GM12892 (cell line): Measurements from ENCODE around the gene SF3B4.
"Not testable (repeated sequence)": the region's sequence is repeated elsewhere in the genome, so short reads cannot be mapped to it uniquely, and the experiment has no call there.

Experiments used
- DNase-seq: peaks from one replicate; pipeline ENCODE4 v3.0.0; 2011; ENCODE audit not compliant: insufficient read length
- FAIRE-seq: peaks from 2 replicates; lab custom pipeline; 2011; peaks lifted over from hg19 to GRCh38; lab: Jason Lieb, UNC
- POLR2A ChIP-seq: IDR thresholded peaks from 2 replicates; pipeline ENCODE4 v1.6.1; 2011; ENCODE audit warnings: low read depth, low read length, control low read depth
- POLR2AphosphoS5 ChIP-seq: IDR thresholded peaks from 2 replicates; pipeline ENCODE4 v1.6.1; 2011; ENCODE audit warnings: low read depth, low read length, control low read depth
- TAF1 ChIP-seq: IDR thresholded peaks from 2 replicates; pipeline ENCODE4 v1.6.1; 2011; ENCODE audit warnings: low read depth, mild to moderate bottlenecking, control low read depth, low read length, borderline replicate concordance

Gene SF3B4

GRCh38 chr1:149945206-149945605 is 17.6 kb upstream of the SF3B4 start:
- no peak for TF ChIP-seq POLR2A
- no peak for TF ChIP-seq POLR2AphosphoS5
- TF ChIP-seq TAF1, result no peak
- FAIRE-seq, result no peak
- DNase-seq, result no peak

- no peak for DNase-seq
- FAIRE-seq, result no peak
- no peak for TF ChIP-seq TAF1
- TF ChIP-seq POLR2AphosphoS5, result no peak
- no peak for TF ChIP-seq POLR2A
These were observed 15.3 kb upstream of the SF3B4 start for GRCh38 chr1:149942885-149943284.

GRCh38 chr1:149942207-149942606 is 14.6 kb upstream of the SF3B4 start:
- FAIRE-seq (no peak), DNase-seq (no peak)
- no peak for TF ChIP-seq POLR2A
- TF ChIP-seq POLR2AphosphoS5, result no peak
- no peak for TF ChIP-seq TAF1

GRCh38 chr1:149940427-149940826 is 12.8 kb upstream of the SF3B4 start:
- DNase-seq (no peak), FAIRE-seq (no peak)

GRCh38 chr1:149938668-149939003 is 11.0 kb upstream of the SF3B4 start:
- not testable (repeated sequence) for DNase-seq, FAIRE-seq

More at GRCh38 chr1:149940427-149940826, 12.8 kb upstream of the SF3B4 start:
- TF ChIP-seq POLR2A (no peak), POLR2AphosphoS5 (no peak), TAF1 (no peak)

GRCh38 chr1:149937759-149938158 is 10.2 kb upstream of the SF3B4 start:
- no peak for TF ChIP-seq TAF1
- FAIRE-seq (no peak), DNase-seq (no peak)

GRCh38 chr1:149936992-149937705 is 9.5 kb upstream of the SF3B4 start:
- DNase-seq, result no peak
- TF ChIP-seq POLR2AphosphoS5 (no peak), TAF1 (no peak), POLR2A (no peak)
- no peak for FAIRE-seq

- FAIRE-seq (no peak), DNase-seq (no peak)
- TF ChIP-seq POLR2A, result no peak
- TF ChIP-seq TAF1, result no peak
- TF ChIP-seq POLR2AphosphoS5, result no peak
These were observed 8.8 kb upstream of the SF3B4 start, which contains the start of gene MTMR11 for GRCh38 chr1:149936170-149936991. TSS of gene MTMR11 (minus strand) at chr1:149936879. CDS start at chr1:149936647, 232 bp downstream.

GRCh38 chr1:149934356-149934755 is 6.8 kb upstream of the SF3B4 start:
- no peak for FAIRE-seq
- TF ChIP-seq TAF1, result no peak
- no peak for TF ChIP-seq POLR2AphosphoS5
- no peak for DNase-seq

GRCh38 chr1:149933208-149933607 is 5.6 kb upstream of the SF3B4 start:
- TF ChIP-seq POLR2AphosphoS5 (no peak), POLR2A (no peak), TAF1 (no peak)
- FAIRE-seq (no peak), DNase-seq (no peak)

GRCh38 chr1:149932474-149932873 is 4.9 kb upstream of the SF3B4 start:
- TF ChIP-seq POLR2AphosphoS5 (no peak), TAF1 (no peak), POLR2A (no peak)
- FAIRE-seq (no peak), DNase-seq (no peak)

- DNase-seq (no peak), FAIRE-seq (no peak)
- TF ChIP-seq POLR2A, result no peak
- TF ChIP-seq TAF1, result no peak
- TF ChIP-seq POLR2AphosphoS5, result no peak
These were observed 3.7 kb upstream of the SF3B4 start for GRCh38 chr1:149931212-149931790.

GRCh38 chr1:149929856-149930255 is 2.3 kb upstream of the SF3B4 start:
- FAIRE-seq, result no peak
- DNase-seq, result no peak
- TF ChIP-seq POLR2A (no peak), TAF1 (no peak), POLR2AphosphoS5 (no peak)
